ENCODE measurements around the gene TOP3A. TPM values are rescaled to one million over a fixed set of nuclear protein-coding genes. Genes with fewer than 3 reads are reported as not detected.

TOP3A gene
- total and polyA plus RNA-seq, 2 of the 13 experiments (the other 11 are each of a cell fraction or from before 2014, with no cell fraction given) = 16.9 to 36.8 TPM

DNA sequence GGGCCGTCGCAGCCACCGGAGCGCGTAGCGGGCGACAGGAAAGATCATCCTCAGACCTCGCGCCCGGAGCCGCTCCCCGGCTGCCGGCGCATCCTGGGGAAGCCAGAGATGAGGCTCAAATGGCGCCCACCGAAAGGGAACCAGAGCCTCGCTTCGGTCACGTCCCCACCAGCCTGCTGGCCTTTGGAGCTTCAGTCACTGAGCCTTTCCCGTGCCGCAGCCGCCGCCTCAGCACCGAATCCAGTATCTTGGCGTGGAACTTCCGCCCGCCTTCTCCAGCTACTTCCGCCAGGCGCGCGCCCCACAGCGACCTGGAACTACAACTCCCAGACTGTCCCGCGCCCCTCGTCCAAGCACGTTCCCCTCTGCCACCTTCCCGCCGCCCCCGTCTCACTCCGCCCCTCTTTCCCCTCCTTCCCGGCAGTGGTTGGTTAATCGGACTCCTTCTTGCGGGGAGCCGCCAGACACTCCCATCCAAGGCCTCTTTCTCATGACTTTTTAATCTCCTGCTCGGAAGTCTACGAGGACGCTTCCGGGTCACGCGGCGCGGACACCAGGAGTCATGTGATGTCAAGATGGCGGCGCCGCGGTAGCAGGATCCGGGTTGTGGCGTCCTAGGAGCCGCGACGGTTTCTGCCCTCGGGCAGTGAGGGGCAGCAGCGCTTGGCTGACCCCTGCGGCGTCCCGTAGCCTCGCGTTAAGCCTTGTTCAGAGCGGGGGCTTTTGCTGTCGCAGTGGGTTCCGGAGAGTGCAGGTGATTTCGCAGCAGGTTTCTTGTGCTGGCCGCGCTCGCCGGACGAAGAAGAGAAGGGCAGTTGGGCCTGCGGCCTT is at the start of gene TOP3A, which contains the start of gene SMCR8 (continued):
- TF ChIP-seq, protein P1, sequence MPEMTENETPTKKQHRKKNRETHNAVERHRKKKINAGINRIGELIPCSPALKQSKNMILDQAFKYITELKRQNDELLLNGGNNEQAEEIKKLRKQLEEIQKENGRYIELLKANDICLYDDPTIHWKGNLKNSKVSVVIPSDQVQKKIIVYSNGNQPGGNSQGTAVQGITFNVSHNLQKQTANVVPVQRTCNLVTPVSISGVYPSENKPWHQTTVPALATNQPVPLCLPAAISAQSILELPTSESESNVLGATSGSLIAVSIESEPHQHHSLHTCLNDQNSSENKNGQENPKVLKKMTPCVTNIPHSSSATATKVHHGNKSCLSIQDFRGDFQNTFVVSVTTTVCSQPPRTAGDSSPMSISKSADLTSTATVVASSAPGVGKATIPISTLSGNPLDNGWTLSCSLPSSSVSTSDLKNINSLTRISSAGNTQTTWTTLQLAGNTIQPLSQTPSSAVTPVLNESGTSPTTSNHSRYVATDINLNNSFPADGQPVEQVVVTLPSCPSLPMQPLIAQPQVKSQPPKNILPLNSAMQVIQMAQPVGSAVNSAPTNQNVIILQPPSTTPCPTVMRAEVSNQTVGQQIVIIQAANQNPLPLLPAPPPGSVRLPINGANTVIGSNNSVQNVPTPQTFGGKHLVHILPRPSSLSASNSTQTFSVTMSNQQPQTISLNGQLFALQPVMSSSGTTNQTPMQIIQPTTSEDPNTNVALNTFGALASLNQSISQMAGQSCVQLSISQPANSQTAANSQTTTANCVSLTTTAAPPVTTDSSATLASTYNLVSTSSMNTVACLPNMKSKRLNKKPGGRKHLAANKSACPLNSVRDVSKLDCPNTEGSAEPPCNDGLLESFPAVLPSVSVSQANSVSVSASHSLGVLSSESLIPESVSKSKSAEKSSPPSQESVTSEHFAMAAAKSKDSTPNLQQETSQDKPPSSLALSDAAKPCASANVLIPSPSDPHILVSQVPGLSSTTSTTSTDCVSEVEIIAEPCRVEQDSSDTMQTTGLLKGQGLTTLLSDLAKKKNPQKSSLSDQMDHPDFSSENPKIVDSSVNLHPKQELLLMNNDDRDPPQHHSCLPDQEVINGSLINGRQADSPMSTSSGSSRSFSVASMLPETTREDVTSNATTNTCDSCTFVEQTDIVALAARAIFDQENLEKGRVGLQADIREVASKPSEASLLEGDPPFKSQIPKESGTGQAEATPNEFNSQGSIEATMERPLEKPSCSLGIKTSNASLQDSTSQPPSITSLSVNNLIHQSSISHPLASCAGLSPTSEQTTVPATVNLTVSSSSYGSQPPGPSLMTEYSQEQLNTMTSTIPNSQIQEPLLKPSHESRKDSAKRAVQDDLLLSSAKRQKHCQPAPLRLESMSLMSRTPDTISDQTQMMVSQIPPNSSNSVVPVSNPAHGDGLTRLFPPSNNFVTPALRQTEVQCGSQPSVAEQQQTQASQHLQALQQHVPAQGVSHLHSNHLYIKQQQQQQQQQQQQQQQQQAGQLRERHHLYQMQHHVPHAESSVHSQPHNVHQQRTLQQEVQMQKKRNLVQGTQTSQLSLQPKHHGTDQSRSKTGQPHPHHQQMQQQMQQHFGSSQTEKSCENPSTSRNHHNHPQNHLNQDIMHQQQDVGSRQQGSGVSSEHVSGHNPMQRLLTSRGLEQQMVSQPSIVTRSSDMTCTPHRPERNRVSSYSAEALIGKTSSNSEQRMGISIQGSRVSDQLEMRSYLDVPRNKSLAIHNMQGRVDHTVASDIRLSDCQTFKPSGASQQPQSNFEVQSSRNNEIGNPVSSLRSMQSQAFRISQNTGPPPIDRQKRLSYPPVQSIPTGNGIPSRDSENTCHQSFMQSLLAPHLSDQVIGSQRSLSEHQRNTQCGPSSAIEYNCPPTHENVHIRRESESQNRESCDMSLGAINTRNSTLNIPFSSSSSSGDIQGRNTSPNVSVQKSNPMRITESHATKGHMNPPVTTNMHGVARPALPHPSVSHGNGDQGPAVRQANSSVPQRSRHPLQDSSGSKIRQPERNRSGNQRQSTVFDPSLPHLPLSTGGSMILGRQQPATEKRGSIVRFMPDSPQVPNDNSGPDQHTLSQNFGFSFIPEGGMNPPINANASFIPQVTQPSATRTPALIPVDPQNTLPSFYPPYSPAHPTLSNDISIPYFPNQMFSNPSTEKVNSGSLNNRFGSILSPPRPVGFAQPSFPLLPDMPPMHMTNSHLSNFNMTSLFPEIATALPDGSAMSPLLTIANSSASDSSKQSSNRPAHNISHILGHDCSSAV (CRISPR knock-in tag; IDR thresholded peaks at IDR 0.05; ENCODE audit: borderline replicate concordance) = no peak
- TF ChIP-seq, protein P2, sequence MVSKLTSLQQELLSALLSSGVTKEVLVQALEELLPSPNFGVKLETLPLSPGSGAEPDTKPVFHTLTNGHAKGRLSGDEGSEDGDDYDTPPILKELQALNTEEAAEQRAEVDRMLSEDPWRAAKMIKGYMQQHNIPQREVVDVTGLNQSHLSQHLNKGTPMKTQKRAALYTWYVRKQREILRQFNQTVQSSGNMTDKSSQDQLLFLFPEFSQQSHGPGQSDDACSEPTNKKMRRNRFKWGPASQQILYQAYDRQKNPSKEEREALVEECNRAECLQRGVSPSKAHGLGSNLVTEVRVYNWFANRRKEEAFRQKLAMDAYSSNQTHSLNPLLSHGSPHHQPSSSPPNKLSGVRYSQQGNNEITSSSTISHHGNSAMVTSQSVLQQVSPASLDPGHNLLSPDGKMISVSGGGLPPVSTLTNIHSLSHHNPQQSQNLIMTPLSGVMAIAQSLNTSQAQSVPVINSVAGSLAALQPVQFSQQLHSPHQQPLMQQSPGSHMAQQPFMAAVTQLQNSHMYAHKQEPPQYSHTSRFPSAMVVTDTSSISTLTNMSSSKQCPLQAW (CRISPR knock-in tag; IDR thresholded peaks at IDR 0.05) = peak; percentile 68
- TF ChIP-seq AGO1 (IDR thresholded peaks at IDR 0.05; ENCODE audit: low read depth, low read length, poor library complexity, severe bottlenecking) = no peak
- no peak for TF ChIP-seq FOXA1 (IDR thresholded peaks at IDR 0.05)
- 0 out of 2 replicates have a peak, but pooled peaks have one; percentile 2 for TF ChIP-seq FOXA1 (CRISPR knock-in tag; IDR thresholded peaks at IDR 0.05)
- peak; percentile 54; the same call in 1 of the 2 replicates for TF ChIP-seq ZNF607 (CRISPR knock-in tag; IDR thresholded peaks at IDR 0.05; ENCODE audit: borderline replicate concordance)
- 0 out of 2 replicates have a peak, but pooled peaks have one; percentile 6 for TF ChIP-seq FOXA3 (CRISPR knock-in tag; IDR thresholded peaks at IDR 0.05)
- peak; percentile 99 for TF ChIP-seq PHF20 (CRISPR knock-in tag; IDR thresholded peaks at IDR 0.05)
- TF ChIP-seq, protein P3, sequence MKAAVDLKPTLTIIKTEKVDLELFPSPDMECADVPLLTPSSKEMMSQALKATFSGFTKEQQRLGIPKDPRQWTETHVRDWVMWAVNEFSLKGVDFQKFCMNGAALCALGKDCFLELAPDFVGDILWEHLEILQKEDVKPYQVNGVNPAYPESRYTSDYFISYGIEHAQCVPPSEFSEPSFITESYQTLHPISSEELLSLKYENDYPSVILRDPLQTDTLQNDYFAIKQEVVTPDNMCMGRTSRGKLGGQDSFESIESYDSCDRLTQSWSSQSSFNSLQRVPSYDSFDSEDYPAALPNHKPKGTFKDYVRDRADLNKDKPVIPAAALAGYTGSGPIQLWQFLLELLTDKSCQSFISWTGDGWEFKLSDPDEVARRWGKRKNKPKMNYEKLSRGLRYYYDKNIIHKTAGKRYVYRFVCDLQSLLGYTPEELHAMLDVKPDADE (CRISPR knock-in tag; IDR thresholded peaks at IDR 0.05) = no peak
- peak; percentile 35; the same call in 1 of the 2 replicates for TF ChIP-seq EEA1 (CRISPR knock-in tag; IDR thresholded peaks at IDR 0.05; ENCODE audit: borderline replicate concordance)
- TF ChIP-seq, protein P4, sequence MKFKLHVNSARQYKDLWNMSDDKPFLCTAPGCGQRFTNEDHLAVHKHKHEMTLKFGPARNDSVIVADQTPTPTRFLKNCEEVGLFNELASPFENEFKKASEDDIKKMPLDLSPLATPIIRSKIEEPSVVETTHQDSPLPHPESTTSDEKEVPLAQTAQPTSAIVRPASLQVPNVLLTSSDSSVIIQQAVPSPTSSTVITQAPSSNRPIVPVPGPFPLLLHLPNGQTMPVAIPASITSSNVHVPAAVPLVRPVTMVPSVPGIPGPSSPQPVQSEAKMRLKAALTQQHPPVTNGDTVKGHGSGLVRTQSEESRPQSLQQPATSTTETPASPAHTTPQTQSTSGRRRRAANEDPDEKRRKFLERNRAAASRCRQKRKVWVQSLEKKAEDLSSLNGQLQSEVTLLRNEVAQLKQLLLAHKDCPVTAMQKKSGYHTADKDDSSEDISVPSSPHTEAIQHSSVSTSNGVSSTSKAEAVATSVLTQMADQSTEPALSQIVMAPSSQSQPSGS (CRISPR knock-in tag; IDR thresholded peaks at IDR 0.05) = no peak
- TF ChIP-seq, protein P5, sequence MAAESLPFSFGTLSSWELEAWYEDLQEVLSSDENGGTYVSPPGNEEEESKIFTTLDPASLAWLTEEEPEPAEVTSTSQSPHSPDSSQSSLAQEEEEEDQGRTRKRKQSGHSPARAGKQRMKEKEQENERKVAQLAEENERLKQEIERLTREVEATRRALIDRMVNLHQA (CRISPR knock-in tag; IDR thresholded peaks at IDR 0.05) = no peak
- peak; percentile 67 for TF ChIP-seq HNRNPK (IDR thresholded peaks at IDR 0.05; ENCODE audit: low read depth, low read length, poor library complexity, severe bottlenecking)
- peak; percentile 39 for TF ChIP-seq SIN3A (IDR thresholded peaks at IDR 0.05; ENCODE audit: borderline replicate concordance, low read depth, low read length)
- peak; percentile 93 for TF ChIP-seq KDM5B (CRISPR knock-in tag; IDR thresholded peaks at IDR 0.05; ENCODE audit: borderline replicate concordance)

Data from HepG2 (cell line).